GM23248 (cell line): ENCODE data around the gene UMODL1. TPM values are rescaled to one million over a fixed set of nuclear protein-coding genes. Genes with fewer than 3 reads are reported as not detected.

ENCODE experiments used
- DNase-seq: peaks from one replicate; pipeline ENCODE4 v3.0.0-alpha.2; 2015
- H2AFZ ChIP-seq: fragments of 200-600 bp; sonication (generic); 2 replicates; pipeline ENCODE4 v1.6.1; 2016; ENCODE audit warnings: antibody characterized with exemption
- H3F3A ChIP-seq: fragments of 200-600 bp; sonication (generic); 2 replicates; pipeline ENCODE4 v1.6.1; 2016; ENCODE audit warnings: mild to moderate bottlenecking, antibody characterized with exemption, mixed run types; ENCODE audit not compliant: insufficient read depth
- H3K27ac ChIP-seq: fragments of 200-600 bp; sonication (generic); 2 replicates; pipeline ENCODE4 v1.5.1; 2016; ENCODE audit warnings: mild to moderate bottlenecking
- H3K27me3 ChIP-seq: fragments of 200-600 bp; sonication (generic); replicated peaks from 2 replicates; pipeline ENCODE4 v1.6.1; 2016; ENCODE audit warnings: mild to moderate bottlenecking; ENCODE audit not compliant: insufficient read depth
- H3K36me3 ChIP-seq: fragments of 200-600 bp; sonication (generic); 2 replicates; pipeline ENCODE4 v1.6.1; 2016; ENCODE audit warnings: low read depth, mild to moderate bottlenecking
- H3K4me1 ChIP-seq: fragments of 200-600 bp; sonication (generic); 2 replicates; pipeline ENCODE4 v1.6.1; 2016; ENCODE audit warnings: mild to moderate bottlenecking; ENCODE audit not compliant: insufficient read depth
- H3K4me2 ChIP-seq: fragments of 200-600 bp; sonication (generic); one replicate; pipeline ENCODE4 v1.6.1; 2016; ENCODE audit warnings: mild to moderate bottlenecking; ENCODE audit not compliant: unreplicated experiment
- H3K4me3 ChIP-seq: fragments of 200-600 bp; sonication (generic); 2 replicates; pipeline ENCODE4 v1.5.1; 2016; ENCODE audit warnings: mild to moderate bottlenecking
- H3K79me2 ChIP-seq: fragments of 200-600 bp; sonication (generic); 2 replicates; pipeline ENCODE4 v1.6.1; 2016; ENCODE audit warnings: mild to moderate bottlenecking; ENCODE audit not compliant: insufficient read depth
- H3K9ac ChIP-seq: fragments of 200-600 bp; sonication (generic); 2 replicates; pipeline ENCODE4 v1.6.1; 2016; ENCODE audit warnings: mild to moderate bottlenecking
- H3K9me2 ChIP-seq: fragments of 200-600 bp; sonication (generic); 2 replicates; pipeline ENCODE4 v1.6.1; 2016; ENCODE audit warnings: mixed run types, mild to moderate bottlenecking, moderate library complexity; ENCODE audit not compliant: insufficient read depth
- H3K9me3 ChIP-seq: fragments of 200-600 bp; sonication (generic); one replicate; pipeline ENCODE4 v1.6.1; 2017; ENCODE audit warnings: low read depth
- H4K20me1 ChIP-seq: fragments of 200-600 bp; sonication (generic); 2 replicates; pipeline ENCODE4 v1.6.0; 2016; ENCODE audit not compliant: insufficient read depth
- EZH2 ChIP-seq: fragments of 200-600 bp; sonication (generic); IDR thresholded peaks from 2 replicates; pipeline ENCODE4 v1.6.1; 2018; ENCODE audit warnings: antibody characterized with exemption, mild to moderate bottlenecking; ENCODE audit not compliant: insufficient read depth, poor library complexity, severe bottlenecking
- EZH2phosphoT487 ChIP-seq: fragments of 200-600 bp; sonication (generic); IDR thresholded peaks from 2 replicates; pipeline ENCODE4 v1.6.1; 2018; ENCODE audit warnings: antibody characterized with exemption, moderate library complexity, mild to moderate bottlenecking, low read depth; ENCODE audit not compliant: insufficient read depth
- WGBS, 2 experiments: methylation state at CpG; one replicate each; pipeline ENCODE4 v1.1.6; 2015 to 2017; ENCODE audit warnings: low lambda C conversion rate in 2 of 2, low coverage in 1 of 2; ENCODE audit errors: missing lambda C conversion rate in 2 of 2; 5-methylcytosine and 5-hydroxymethylcytosine counted together
- in situ Hi-C: fragments of 300-500 bp; cut with MboI; formaldehyde crosslinking; loops from 2 replicates; pipeline ENCODE4 v1.15.0; 2020
- polyA plus RNA-seq: library from polyadenylated mRNA; unstranded; fragments of >200 nt; fragmentation: Nextera tagmentation; extraction: Ambion mirVana; gene quantifications from 2 replicates; pipeline ENCODE4 v1.2.1, GENCODE V29; 2016
- total RNA-seq: library from RNA; depleted of rRNA; stranded (reverse); fragments of >200 nt; shearing (Covaris generic); gene quantifications from 2 replicates; pipeline ENCODE4 v1.2.3, GENCODE V29; 2014

Gene UMODL1
- total and polyA plus RNA-seq, 2 experiments from 2014 or later = not detected

DNA sequence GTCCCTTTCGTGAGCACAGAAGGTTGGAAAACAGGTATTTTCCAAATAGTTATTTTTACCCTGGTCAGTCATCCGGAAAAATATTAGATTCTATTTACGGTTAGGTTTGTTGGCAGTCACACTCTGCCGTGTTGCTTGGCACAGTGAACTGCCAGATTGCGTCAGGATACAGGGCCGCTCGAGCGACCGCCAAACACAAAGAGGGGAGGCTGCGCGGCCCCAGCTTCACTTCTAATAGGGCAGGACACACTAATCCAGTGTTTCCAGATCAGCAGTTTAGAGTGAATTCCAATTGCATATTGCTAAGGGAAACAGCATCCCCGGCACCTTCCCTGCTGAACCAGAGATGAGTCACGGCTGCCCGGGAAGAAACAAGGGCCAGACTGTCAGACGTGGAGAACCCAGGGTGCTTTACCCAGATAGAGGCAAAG, 22.9 kb downstream of the UMODL1 start:
- peak overlapping the region; percentile 45 for H2AFZ ChIP-seq
- H3K4me3 ChIP-seq = no peak overlapping the region
- WGBS, 2 experiments = 11 to 18% methylated on average over 15 of the region's 15 CpGs

DNA sequence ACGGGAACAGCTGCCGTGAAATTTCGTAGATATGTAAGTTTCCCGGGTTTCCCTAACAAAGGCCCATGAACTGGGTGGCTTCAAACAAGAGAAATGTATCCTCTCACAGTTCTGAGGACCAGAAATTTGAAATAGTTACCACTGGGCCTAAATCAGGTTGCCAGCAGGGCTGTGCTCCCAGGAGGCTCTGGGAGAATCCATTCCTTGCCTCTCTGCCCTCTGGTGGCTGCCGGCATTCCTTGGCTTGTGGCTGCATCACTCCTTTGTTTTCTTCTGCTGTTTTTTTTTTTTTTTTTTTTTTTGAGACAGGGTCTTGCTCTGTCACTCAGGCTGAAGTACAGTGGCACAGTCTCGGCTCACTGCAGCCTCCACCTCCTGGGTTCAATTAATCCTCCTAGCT, 23.7 kb downstream of the UMODL1 start:
- no peak overlapping the region for H3K9ac ChIP-seq
- no peaks in the 10 kb centered on the region for H3K36me3 ChIP-seq
- in situ Hi-C loops = no loop called here
- peak overlapping the region; percentile 64; the same call in 1 of the 2 replicates for H3K27ac ChIP-seq
- peaks cover 25% of the 10 kb centered on the region for H3K4me1 ChIP-seq
- TF ChIP-seq EZH2phosphoT487 (no peak), EZH2 (no peak)
- H3K9me3 ChIP-seq = no peaks in the 10 kb centered on the region
- no peaks in the 10 kb centered on the region for H4K20me1 ChIP-seq
- no peaks in the 10 kb centered on the region for H3K9me2 ChIP-seq
- no peak overlapping the region for H2AFZ ChIP-seq
- H3K79me2 ChIP-seq = no peaks in the 10 kb centered on the region
- peaks cover 22% of the 10 kb centered on the region for H3F3A ChIP-seq
- WGBS, 2 experiments = 63 to 69% methylated on average over 6 of the region's 6 CpGs
- no peak overlapping the region for H3K4me2 ChIP-seq
- DNase-seq = no peak
- H3K4me3 ChIP-seq = no peak overlapping the region
- no peaks in the 10 kb centered on the region for H3K27me3 ChIP-seq

More for the DNA sequence above, 22.9 kb downstream of the UMODL1 start:
- Histone ChIP-seq H3K27me3 (no peaks in the 10 kb centered on the region), H4K20me1 (no peaks in the 10 kb centered on the region), H3K4me2 (peak overlapping the region; percentile 19), H3K9me3 (no peaks in the 10 kb centered on the region), H3K9me2 (no peaks in the 10 kb centered on the region), H3K4me1 (peaks cover 25% of the 10 kb centered on the region), H3K9ac (peak overlapping the region; percentile 68), H3K27ac (peak overlapping the region; percentile 64), H3K36me3 (no peaks in the 10 kb centered on the region), H3F3A (peaks cover 22% of the 10 kb centered on the region), H3K79me2 (no peaks in the 10 kb centered on the region)
- TF ChIP-seq EZH2phosphoT487 (no peak), EZH2 (no peak)
- DNase-seq = peak; percentile 97
- in situ Hi-C loops = no loop called here

DNA sequence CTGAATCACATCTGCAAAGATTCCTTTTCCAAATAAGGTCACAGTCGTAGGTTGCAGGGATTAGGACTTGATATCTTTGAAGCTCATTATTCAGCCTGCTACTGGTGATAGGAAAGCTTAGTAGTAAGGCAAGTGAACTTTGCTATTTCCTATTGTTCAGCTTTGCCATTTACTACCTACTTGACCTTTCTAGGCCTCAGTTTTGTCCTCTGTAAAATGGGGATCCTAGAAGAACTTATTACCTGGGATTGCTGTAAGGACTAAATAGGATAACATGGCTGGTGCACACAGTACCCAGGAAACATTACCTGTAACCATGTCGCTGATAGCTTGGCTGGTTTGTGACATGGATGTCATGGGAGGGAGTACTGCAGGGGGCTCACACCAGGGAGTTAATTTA, 24.5 kb downstream of the UMODL1 start:
- Histone ChIP-seq H3F3A (peaks cover 22% of the 10 kb centered on the region), H3K4me3 (no peak overlapping the region), H2AFZ (no peak overlapping the region), H3K4me2 (no peak overlapping the region), H3K27ac (no peak overlapping the region), H3K36me3 (no peaks in the 10 kb centered on the region), H3K9me2 (no peaks in the 10 kb centered on the region), H3K4me1 (peaks cover 25% of the 10 kb centered on the region), H3K79me2 (no peaks in the 10 kb centered on the region), H4K20me1 (no peaks in the 10 kb centered on the region), H3K27me3 (no peaks in the 10 kb centered on the region), H3K9ac (no peak overlapping the region), H3K9me3 (no peaks in the 10 kb centered on the region)
- in situ Hi-C loops = no loop called here
- no peak for TF ChIP-seq EZH2
- no peak for TF ChIP-seq EZH2phosphoT487
- WGBS, 2 experiments = 93 to 98% methylated on average over 2 of the region's 2 CpGs
- no peak for DNase-seq

DNA sequence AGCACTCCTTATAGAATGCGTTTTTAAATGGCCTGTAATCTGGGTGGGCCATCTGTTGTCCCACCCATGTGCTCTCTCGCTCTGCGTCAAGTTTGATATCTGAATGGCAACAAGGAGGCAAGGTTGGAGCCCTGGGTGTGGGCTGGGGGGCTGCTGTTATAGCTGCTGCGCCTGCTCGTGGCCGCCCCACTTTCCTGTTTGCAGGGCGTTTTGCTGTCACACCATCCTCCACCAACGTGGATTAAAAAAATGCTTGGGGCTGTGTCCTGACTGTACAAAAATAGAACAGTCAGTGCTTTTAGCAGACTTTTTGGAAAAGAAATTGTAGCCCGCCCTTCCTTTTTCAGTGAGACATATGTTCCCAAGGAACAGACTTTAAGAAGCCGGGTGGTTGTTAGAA, 25.4 kb downstream of the UMODL1 start:
- Histone ChIP-seq H3K9me2 (no peaks in the 10 kb centered on the region), H3K4me1 (peaks cover 25% of the 10 kb centered on the region), H2AFZ (peak overlapping the region; percentile 55), H3K9me3 (no peaks in the 10 kb centered on the region), H3K27me3 (no peaks in the 10 kb centered on the region), H4K20me1 (no peaks in the 10 kb centered on the region), H3K9ac (peak overlapping the region; percentile 89), H3K36me3 (no peaks in the 10 kb centered on the region), H3K79me2 (no peaks in the 10 kb centered on the region), H3F3A (peaks cover 22% of the 10 kb centered on the region), H3K4me3 (no peak overlapping the region), H3K4me2 (peak overlapping the region; percentile 75), H3K27ac (peak overlapping the region; percentile 98)
- 29 to 33% methylated on average over 10 of the region's 10 CpGs for WGBS, 2 experiments
- in situ Hi-C loops = no loop called here
- no peak for TF ChIP-seq EZH2phosphoT487
- TF ChIP-seq EZH2 = no peak
- peak; percentile 43 for DNase-seq

DNA sequence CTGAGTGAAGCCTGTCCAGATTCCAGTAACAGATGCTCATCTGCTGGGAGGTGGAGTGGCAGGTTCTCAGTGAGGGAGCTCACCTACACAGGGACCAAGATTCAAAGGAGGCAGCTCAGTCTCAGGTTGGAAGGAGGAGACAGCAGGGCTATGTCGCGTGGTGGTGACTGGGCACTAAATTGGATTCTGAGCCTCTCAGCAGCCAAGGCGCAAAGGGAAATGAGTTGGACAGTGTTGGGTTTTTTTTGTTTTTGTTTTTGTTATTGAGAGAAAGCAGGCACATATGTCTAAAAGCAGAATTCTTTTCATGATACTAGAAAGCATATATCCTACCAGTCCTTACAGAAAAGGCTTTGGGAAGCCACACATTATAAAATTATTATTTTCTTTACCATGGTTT, 26.2 kb downstream of the UMODL1 start:
- H3K27ac ChIP-seq = peak overlapping the region; percentile 98
- H3K79me2 ChIP-seq = no peaks in the 10 kb centered on the region
- H2AFZ ChIP-seq = peak overlapping the region; percentile 55
- no peaks in the 10 kb centered on the region for H3K9me3 ChIP-seq
- H4K20me1 ChIP-seq = no peaks in the 10 kb centered on the region
- H3F3A ChIP-seq = peaks cover 22% of the 10 kb centered on the region
- no peak for TF ChIP-seq EZH2
- no peak for TF ChIP-seq EZH2phosphoT487
- no peaks in the 10 kb centered on the region for H3K36me3 ChIP-seq
- 88 to 92% methylated on average over 3 of the region's 3 CpGs for WGBS, 2 experiments
- peak overlapping the region; percentile 75 for H3K4me2 ChIP-seq
- DNase-seq = peak; percentile 42
- no peaks in the 10 kb centered on the region for H3K27me3 ChIP-seq
- H3K9me2 ChIP-seq = no peaks in the 10 kb centered on the region
- in situ Hi-C loops = no loop called here
- peak overlapping the region; percentile 26; the same call in 1 of the 2 replicates for H3K4me3 ChIP-seq
- peaks cover 25% of the 10 kb centered on the region for H3K4me1 ChIP-seq
- peak overlapping the region; percentile 89 for H3K9ac ChIP-seq
